Kasumi-1 (cell line): ENCODE data around the gene PCDH8.

ENCODE experiments used
- DNase-seq, 2 experiments: peaks; one replicate each; lab custom pipeline; 2025; lab: John Stamatoyannopoulos, UW

PCDH8 gene, protein sequence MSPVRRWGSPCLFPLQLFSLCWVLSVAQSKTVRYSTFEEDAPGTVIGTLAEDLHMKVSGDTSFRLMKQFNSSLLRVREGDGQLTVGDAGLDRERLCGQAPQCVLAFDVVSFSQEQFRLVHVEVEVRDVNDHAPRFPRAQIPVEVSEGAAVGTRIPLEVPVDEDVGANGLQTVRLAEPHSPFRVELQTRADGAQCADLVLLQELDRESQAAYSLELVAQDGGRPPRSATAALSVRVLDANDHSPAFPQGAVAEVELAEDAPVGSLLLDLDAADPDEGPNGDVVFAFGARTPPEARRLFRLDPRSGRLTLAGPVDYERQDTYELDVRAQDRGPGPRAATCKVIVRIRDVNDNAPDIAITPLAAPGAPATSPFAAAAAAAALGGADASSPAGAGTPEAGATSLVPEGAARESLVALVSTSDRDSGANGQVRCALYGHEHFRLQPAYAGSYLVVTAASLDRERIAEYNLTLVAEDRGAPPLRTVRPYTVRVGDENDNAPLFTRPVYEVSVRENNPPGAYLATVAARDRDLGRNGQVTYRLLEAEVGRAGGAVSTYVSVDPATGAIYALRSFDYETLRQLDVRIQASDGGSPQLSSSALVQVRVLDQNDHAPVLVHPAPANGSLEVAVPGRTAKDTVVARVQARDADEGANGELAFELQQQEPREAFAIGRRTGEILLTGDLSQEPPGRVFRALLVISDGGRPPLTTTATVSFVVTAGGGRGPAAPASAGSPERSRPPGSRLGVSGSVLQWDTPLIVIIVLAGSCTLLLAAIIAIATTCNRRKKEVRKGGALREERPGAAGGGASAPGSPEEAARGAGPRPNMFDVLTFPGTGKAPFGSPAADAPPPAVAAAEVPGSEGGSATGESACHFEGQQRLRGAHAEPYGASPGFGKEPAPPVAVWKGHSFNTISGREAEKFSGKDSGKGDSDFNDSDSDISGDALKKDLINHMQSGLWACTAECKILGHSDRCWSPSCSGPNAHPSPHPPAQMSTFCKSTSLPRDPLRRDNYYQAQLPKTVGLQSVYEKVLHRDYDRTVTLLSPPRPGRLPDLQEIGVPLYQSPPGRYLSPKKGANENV

DNA sequence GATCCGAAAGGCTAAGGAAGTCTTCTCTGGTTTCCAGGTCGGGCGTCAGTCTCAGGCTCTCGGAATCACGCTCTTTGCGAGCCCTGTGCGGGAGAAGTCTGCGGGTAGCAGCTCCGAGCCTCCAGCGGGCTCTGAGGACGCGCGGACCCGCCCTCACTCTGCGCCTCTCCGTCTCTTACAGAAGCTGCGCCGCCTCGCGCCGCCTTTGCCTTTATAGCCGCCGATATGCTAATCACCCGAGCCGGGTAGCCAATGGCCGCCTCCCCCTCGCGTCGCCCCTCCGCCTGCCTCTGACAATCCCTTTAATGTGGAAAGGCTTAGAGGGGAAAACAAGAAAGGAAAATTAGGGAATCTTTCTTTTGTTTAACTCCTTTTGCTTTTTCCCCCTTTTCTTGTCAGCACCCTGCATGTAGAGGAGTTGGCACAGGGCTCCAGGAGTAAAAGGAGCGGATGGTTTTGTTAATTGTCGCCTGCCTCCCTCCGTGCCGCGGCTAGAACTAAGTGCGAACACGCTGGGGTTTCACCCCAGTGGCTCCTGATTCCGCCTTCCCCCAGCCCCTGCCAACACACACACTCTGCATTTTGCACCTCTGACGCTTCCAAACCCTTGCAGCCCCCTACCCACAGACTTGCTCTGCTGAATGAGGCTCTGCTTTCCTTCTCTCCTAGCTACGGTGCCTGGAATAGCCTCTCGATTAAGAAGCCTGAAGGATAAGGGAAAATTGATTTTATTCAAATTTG lies at the start of gene PCDH8:
TSS of gene PCDH8 (minus strand) at position 186 of the 741 bp plus-strand sequence. CDS start 204 bp downstream, outside the sequence.
- DNase-seq, result no peak

DNA sequence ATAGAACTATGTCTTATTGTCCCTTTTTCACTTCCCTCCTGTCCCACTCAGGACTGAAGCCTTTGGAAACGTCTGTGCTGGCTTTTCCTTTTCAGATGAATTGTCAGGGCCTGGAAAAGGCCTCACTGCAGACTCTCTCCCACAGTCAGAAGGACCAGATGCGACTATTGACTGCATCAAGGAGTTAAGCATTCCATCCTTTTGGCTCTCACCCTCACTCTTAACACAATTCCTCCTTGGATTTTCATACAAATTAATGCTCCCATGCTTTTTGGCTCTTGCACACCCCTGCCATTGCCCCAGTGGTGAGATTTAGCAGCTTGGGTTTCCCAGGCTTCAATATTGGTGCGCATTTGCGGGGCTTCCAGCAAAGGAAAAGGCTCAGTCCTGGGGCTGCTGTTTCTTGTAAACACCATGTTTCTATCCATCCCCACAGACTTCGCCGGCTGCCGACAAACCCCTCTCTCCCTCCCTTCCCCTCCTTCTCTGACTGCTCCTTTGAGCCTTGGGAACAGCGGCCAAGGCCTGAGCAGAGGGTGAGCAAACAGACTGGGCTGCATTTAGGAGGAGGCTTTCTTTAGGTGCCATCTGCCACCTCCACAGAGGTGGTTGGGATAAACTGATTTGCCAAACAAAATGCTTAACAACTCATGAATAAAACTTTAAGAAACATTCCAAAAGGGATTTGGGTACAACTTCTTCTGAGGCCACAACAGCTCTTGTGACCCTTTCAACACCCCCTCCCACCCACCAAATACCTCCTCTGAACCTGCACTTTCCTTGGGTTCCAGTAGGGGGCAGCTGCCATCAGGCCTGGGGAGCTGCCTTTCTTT lies 48.6 kb upstream of the PCDH8 start:
- DNase-seq, result peak; percentile 8 to 27

DNA sequence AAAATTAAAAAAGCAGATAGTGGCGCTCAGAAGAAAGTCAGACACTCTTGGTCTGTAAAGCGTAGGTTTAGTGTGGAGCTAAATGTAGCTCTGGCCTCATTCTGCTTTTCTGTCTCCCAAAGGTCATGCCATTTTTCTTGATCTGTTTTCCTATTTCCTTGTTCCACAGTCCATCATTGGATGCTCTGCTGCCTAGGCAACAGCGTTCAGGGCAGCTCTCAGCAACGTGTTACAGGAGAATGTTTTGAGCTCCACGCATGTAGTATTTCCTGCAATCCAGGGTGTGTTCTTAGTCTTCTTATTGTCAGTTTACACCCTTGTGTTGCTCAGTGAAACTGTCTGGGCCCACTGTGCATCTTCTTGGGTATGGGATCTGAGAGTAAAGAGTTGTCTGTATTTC lies 46.0 kb upstream of the PCDH8 start:
- no peak for DNase-seq

DNA sequence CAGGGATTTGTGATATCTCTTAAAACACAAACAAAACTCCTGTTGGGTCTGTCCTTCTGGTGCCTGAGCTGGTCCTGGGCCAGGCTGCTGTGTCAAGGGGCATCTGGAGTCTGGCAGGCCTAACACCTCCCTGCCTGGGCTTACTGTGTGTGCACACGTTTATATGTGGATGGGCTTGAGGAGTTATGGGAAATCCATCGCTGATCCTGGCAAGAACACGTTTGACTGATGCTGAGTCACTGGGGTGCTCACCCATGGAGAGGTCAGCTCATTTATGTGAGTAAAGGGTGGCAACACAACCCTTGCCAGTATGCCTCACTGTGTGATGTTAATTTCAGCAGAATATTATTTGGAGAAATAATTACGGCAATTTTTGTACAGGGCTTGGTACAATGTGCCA lies 44.5 kb upstream of the PCDH8 start:
- DNase-seq, result no peak

DNA sequence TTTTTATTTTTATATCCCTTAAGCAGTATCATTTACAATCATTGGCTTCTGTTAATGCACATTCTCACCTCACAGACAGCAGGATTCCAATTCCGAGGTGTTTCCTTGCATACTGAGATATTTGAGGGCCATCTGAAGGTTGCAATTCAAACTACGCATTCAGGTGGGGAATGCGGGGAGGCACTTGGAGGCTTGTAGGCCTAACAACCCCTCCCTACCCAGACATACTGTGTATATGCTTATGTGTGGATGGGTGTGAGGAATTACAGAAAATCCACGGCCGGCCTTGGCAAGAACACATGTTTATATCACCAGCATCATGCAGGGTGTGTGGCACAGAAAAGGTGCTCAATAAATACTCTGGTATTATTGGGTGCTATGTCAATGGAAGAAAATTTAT lies 43.3 kb upstream of the PCDH8 start:
- no peak for DNase-seq

DNA sequence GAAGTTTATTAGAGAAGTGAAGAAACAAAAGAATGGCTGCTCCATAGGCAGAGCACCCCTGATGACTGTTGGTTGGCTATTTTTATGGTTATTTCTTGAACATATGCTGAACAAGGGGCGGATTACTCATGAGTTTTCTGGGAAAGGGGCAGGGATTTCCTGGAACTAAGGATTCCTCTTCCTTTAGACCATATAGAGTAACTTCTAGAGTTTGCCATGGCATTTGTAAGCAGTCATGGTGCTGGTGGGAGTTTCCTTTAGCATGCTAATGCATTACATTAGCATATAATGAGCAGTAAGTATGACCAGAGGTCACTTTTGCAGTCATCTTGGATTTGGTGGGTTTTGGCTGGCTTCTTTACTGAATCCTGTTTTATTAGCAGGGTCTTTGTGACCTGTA lies 38.7 kb upstream of the PCDH8 start:
- no peak for DNase-seq

DNA sequence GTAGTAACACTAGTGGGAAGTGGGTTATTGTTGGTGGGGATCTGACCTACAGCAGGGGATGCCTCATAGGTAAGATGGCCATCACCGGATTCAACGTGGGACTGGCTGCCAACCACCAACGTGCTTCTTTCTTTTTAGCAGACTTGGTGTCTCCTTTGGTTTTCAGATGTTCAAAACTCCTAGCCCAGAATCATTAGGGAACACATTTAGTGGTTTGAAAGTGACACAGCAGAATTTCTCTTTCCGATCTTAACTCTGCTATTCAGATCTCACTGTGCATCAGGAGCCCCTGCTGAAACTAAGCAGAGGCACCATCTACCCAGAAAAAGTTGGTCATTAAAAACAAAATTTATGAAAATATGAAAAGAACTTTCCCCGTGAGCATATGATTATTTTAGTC lies 36.7 kb upstream of the PCDH8 start:
- no peak for DNase-seq

DNA sequence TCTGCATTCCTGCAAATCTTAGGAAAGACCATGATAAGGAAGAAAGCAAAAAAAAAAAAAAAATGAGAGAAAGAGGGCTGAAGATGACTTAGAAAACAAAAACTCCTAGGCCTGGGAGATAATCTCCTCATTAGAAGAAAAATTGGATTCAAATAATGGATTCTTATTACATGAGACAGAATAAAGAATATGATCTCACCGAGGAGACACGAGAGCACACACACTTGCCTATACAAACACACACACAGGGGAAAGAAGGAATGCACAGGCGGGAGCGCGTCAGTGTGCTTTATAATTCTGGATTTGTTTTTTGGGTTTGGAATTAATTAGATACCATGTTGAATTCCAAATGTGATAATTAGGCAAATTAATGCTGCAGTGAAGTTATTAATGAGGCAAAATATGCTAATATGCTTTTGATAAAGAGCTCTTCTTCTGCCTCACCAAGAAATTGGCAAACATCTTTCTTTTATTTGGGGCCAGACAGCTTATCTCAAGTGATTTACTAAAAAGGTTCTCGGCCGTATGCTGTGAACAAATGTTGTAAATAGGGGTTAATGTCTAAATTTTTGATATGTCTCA lies 36.1 kb upstream of the PCDH8 start:
- no peak for DNase-seq

DNA sequence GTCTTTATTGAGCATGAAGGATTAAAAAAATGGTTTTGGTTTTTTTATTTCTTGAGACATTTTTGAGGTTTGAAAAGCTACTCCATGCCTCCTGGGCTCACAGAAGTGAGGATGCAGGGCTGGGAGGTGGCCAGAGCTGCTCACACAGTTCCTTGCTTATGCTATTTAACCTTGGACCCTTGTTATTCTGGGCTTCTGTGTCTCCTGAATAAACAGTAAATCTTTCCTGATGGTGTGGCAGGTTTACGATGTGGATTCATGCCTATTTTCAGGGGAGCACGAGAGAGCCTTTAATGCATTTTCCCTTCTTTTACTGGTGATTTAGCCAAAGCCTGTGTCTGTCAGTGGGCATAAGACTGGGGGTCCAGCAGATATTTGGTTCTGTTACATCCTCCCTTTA lies 34.3 kb upstream of the PCDH8 start:
- no peak for DNase-seq

DNA sequence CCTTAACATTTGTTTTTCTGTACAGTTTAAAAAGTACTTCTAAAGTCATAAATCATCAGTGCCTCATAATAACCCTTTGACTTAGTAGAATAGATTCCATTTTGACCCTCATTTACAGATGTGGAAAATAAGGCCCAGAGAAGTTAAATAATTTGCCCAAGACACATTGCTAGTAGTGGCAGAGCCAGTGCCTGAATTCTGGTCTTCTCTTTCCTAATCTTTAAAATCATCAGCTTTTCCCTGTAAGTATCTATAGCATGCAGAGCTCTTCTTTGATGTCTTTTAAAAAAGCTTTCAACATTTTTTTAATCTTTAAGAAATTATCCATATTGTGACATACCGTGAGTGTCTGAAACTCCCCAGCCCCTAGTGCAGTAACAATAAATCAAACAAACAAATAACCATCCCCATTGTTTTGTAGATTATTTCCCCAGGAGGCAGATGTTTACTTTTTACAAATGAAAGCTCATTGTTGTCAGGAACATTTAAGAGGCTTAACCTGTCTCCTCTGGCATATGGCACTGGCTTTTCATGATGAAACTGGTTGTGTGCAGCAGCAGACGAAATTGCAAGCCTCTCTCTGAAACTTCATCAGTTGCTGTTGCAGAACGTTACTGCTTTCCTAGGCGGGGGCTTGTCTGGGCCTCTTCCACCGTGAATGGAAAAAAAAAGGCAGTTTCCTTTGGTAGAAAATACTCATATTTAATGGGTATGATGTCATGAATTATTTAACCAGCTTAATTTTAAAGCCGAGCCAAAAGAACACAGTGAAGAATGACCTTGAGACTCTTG lies 31.7 kb upstream of the PCDH8 start:
- no peak for DNase-seq

DNA sequence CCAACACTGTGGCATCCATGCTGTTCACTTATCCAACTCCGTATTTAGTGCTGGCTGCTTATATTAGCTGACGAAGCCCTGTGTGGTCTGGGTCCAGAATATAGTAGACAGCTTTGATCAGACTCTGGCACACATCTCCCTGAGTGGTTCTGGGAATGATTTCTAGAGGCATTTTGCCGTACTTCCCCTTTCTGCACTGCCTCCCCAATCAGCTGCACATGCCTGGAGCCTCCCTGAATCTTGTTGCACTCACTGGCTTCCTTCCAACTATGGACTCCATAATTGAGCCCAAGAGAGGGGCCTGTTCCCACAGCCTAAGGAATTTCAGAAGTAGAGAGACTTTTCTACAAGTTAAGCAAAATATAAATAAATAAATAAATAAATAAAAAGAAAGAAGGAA lies 30.4 kb upstream of the PCDH8 start:
- peak; percentile 69 to 71 for DNase-seq

DNA sequence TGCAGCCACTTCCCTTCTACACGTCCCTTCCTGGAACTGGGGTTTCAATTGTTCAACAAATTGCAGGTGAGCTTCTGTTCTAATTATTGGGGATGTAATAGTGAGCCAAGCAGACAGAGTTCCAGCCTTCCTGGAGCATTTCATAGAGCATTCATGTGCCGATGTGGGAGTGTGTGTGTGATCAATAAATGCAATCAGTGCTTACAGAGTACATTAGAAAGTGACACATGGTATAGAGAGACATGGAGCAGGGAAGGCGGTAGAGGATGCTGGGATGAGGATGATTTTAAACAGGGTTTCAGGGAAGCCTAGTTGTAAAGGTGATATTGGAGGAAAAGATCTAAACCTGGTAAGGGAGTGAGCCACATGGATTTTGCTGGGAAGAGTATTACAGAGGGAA lies 21.7 kb upstream of the PCDH8 start:
- DNase-seq, result no peak

DNA sequence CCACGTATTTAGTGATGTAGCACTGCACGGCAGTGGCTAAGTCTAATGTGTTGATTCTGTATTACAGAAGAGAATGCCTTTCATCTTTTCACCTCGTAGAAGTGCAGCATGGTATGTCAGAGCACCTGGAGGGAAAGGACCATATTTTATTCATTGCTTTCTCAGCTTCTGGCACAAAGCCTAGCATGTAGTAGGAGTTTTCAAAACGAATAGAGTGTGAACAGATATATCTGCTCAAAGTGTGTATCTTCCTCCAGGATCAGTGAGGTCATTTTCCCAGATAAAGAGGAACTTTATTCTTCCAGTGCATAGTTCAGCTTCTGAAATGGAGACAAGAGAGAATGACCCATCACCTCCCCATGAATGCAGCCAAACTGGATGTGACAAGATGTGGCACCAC lies 21.2 kb upstream of the PCDH8 start:
- DNase-seq, result no peak

DNA sequence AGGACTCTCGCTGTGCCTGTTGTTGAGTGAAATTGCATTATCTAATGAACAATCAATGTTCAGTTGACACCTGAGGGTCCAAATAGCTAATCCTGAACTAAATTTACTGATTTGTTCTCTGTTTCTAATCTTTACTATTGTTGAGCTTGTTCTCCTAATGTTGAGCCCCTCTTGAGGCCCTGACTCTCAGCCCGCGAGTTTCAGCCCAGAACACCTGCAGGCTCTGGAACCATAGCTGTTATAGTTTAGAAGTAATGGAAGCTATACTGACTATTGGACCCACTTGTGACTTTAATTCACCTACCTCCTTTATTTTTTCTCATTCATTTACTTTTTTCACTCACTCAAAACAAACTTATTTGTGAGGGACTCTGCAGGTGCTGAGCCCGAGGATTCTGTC lies 20.6 kb upstream of the PCDH8 start:
- DNase-seq, result no peak

DNA sequence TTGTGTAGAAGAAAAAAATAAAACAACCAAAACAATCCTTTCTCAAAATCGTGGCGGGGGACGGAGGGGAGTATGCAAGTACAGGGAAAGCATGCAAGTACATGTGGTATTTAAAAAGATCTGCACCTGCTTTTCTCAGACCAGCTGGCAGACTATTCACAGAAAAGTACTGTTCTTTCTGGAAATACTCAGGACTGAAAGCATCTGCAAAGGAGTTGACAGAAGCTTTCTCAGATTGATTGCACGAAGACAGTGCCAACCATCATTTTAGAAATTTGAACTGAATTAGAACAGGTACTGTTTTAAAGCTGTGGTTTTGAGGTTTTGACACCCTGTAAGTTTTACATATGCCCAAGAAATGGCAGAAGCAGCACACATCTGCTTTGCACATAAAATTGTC lies 19.8 kb upstream of the PCDH8 start:
- no peak for DNase-seq

DNA sequence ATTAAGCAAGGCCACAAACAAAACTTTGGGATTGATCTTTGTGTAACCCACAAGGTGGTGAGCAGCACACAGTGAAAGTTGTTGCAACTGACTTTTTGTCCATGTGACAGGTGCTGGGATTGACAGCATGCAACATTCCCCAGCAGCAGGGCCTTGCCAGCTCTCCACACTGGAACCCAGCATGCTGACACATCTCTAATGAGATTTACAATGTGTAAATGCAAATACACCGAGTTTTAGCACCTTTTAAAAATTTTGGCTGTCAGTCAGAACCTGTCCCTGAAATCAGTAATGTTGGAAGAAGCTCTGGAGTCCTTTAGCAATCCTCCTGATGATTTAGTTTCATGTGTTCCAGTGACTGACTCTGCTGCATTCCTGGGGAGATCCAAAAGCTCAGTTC lies 16.5 kb upstream of the PCDH8 start:
- no peak for DNase-seq

DNA sequence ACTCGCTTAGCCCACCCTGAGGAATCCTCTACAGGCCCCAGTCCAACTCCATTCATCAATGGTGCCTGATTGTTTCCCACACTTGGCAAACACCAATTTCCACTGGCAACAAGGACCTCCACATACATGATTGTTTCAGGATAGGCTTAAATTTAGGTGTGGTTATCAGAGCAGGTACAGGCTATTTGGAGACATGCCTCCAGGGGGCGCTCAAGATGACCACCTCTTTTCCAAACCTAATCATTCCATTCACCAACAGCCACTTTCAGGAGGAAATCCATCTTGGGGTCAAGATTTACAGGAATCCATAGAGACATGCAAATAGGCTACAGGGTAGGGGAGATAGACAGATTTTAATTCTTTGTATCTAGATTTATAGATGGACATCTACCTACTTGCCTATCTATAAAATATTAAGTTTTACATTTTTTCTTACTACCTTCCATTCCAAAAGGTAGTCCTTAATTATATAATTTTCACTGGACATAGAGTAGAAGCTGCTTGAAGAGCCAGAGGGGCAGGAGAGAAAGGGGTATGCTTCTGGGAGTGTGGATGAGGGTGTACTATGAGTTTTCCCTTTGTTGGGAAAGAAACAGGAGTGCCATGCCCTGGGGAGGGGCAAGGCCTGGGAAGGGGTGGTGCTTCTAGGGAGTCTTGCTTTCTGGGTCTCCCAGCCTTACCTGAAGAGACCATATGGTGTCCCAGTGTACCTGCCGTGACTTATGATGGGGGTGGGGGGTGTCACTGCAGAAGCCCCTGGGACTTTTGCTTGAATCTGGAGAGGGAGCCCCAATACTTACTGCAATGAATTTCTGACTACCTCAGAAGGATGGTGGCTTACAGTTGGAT lies 14.1 kb upstream of the PCDH8 start:
- peak; percentile 9 for DNase-seq

DNA sequence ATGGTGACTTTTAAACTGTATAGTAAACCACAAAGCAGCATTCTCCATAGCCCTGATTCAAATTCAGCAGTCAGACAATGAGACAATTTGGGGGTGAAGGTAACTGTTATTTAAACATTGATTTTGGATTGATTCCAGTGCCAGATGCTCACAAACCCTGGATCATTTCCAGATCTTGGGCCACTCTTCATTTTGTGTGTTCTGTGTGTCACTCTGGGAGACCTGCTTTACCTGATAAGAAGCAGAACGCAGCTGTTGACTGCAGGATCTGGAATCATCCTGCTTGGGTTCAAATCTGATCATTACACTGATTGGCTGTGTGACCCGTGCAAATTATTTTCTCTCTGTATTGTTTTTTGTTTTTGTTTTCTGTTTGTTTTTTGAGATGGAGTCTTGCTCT lies 4.0 kb upstream of the PCDH8 start:
- no peak for DNase-seq
